COR-L47 (cell line): ENCODE data around the gene IQCM.

ENCODE experiments used
- DNase-seq: peaks from one replicate; lab custom pipeline; 2025; lab: John Stamatoyannopoulos, UW

IQCM gene, protein sequence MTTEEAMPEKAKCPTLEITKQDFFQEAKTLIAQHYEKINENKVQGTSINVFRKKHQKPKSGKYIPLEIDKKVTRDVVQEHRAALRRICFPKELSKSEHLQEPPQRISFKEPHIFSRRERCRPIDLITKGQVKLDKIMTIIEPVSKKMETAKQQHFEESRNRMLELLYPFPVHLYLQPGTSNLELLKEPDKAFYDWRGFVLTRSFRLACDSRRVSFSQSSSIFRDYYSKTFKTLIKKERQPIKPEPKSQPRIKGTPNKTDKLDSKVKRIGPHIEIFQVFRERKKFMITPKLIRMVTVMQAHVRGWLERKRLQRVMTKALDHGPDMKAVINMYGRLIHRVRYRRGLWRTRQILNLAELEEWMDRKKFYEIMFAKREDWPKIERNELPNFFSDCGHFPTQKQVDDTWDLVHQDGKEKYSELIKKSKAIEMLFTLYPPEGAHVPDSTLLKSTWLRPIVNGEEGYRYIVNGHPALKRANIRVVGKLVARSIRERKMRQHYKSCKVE

DNA sequence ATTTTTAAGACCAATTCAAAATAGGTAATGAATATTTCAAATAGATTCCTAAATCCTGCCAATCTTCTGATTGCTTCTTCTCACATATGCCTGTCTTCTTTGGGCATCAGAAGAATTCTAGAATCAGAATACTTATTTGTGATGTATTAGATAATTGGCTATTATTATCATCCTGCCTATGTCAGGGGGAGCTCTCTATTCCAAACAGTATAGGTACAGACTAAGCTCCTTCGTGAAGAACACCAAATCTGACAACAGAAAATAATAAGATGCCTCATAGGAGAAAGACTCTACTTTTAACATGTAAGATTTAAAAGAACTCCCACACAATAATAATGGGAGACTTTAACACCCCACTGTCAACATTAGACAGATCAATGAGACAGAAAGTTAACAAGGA, at the start of gene IQCM:
TSS of gene IQCM (minus strand) at position 101 of the 400 bp plus-strand sequence. CDS start 73,152 bp downstream, outside the sequence.
- no peak for DNase-seq

DNA sequence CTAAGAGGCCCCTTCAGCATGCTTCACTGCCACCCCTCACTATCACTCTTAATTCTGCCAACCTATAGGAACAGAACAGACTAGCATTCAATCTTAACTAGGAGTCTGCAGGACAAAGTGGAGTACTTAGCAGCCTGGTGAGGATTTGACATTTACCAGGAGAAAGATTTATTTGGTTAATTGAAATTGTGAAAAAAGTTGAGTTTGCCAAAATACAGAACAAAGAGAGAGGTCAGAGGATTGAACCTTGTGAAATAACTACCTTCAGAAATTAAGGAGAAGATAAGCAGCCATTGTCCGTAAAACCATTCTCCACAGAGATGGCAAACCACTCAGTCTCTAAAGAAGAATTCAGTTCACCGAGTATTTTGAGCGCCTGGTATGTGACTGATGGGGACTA, 41.8 kb upstream of the IQCM start:
- no peak for DNase-seq

DNA sequence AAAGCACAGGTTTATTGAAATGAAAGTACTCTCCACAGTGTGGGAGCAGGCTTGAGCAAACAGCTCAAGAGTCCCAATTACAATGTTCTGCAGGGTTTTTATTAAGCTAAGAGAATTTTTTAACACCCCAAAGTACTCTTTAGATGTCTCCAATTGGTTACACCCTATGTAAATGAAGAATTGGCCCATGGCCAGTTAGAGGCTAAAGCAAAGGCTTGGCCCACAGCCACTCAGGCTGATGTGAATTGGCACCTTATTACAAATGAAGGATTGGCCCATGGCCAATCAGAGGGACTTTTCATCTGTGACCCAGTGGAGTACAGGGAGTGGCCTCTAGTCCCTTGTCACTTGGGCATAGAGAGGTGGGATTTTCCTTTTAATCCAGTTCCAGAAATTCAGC, 30.1 kb upstream of the IQCM start:
- peak; percentile 97 for DNase-seq

DNA sequence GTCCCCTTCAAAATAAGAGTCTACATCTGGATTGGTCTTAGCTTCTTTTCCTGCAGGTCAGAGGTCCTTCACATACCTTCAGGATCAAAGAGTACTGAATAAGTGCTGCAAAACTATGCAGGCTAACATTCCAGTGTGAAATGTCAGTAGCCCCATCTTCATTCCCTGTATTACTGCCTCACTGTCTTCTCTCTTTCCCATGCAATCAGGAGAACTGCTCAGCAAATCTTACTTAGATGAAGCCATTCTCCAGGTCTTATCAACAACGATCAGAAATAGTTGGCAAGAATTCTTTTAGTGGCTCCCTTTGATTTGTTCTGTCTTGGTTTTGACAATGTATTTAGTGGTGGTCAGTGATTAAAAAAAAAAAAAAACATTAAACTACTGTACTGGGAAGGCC, 26.0 kb upstream of the IQCM start:
- DNase-seq, result no peak

DNA sequence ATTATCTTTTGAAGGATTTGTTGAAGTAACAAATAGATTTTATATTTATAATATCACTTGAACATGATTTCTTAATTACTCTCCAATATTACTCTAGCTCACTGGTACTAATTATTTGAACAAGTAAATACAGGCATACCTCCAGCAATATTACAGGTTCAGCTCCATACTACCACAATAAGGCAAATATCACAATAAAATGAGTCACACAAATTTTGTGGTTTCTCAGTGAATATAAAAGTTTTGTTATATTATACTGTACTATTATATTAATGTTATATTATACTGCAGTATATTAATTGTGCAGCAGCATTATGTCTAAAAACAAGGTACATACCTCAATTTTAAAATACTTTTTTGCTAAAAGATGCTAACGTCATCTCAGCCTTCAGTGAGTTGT, 22.4 kb upstream of the IQCM start:
- no peak for DNase-seq

DNA sequence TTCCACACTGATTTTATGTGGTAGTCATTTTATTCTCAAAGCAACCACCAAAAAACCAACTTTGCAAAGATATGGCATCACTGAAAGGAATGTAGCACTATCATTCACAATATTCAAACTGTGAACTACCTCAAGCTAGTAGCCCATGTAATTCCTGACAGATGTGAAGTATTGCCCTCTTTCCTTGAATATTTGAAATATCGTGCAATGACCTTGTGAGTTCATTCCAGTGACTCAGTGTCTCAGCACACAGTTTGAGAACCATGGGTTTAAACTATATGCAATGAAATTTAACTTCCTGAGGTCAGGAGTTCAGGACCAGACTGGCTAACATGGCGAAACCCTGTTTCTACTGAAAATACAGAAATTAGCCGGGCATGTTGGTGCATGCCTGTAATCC, 20.9 kb upstream of the IQCM start:
- no peak for DNase-seq

DNA sequence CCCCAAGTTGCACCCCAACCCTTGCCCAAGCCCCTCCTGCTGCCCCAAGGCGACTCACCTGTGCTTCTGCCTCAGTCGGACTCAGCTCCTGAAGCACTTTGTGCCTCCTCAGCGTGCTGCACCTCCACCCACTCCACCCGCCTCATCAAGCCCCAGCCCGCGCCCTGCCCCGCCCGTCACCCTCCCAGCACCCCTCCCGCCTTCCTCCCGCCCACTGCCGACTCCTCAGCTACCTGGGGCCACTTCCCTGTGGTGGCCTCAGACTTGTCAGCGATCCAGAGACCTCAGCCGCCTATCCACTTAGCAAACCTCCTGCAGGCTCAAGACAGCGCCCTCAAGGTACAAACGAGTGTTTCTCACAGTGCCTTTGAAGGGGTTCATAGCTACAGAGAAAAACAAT, 19.6 kb upstream of the IQCM start:
- no peak for DNase-seq

DNA sequence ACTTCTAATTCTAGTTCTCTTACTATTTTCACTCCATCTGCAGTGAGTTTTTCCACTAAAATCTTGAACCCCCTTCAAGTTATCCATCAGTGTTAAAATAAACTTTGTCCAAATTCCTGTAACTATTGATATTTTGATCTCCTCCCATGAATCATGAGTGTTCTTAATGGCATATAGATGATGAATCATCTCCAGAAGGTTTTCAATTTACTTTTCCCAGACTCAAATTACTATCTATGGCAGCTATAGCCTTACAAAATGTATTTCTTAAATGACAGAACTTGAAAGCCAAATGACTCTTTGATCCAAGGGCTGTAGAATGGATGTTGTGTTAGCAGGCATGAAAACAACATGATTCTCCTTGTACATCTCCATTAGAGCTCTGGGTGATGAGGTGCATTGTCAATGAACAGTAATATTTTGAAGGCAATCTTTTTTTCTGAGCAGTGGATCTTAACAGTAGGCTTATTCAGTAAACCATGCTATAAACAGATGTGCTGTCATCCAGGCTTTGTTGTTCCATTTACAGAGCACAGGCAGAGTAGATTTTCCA, 16.1 kb upstream of the IQCM start:
- DNase-seq, result no peak

DNA sequence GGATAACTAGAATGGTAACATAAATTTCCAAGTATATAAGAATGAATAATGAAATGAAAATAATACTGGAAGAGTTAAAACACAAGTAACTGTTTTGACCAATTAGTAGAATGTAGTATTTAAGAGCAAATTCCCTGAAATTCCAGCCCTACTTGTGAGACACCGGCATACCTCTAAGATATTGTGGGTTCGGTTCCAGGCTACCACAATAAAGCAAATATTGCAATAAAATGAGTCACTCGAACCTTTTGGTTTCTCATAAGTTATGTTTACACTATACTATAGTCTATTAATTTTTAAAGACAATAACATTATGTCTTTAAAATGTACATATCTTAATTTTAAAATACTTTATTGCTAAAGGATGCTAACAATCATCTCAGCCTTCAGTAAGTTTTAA, 15.2 kb upstream of the IQCM start:
- DNase-seq, result no peak

DNA sequence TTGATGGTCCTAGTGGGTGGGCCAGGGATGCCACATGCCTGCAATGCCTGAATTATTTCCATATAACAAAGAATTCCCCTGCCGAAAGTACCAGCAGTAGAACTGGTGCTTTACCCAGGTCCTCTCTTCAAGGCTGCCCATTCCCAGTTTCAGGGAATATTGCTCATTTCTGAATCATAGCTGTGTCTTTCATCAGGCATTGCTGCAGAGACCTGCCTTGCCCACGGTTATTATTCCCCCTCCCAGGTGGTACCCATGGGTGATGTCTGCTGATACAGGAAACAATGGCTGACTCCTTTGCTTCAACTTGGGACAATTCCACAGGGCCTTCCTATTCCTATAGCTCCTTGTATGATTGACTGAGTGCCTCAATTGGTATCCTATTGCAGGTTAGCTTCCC, 9.7 kb upstream of the IQCM start:
- no peak for DNase-seq

DNA sequence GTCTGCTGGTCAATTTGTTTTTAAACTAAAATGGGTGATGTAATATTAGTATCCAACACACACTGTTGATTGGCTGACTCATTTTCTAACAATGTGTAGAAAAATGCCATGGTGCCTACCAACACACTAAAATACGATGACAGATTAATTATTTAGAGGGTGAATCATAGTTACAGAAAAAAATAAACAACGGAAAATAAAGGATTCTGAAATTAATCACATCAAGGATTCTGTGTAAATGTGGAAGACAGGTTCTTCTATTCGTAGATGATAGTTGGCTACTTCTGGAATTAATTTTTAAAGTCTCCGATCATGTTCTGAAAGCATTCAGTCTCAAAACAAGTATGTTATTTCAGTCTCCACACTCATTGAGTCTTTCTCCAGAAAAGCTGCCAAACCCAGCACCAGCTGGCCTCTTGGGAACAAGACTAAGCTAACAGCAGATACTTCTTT, 8.2 kb upstream of the IQCM start:
- DNase-seq, result no peak

DNA sequence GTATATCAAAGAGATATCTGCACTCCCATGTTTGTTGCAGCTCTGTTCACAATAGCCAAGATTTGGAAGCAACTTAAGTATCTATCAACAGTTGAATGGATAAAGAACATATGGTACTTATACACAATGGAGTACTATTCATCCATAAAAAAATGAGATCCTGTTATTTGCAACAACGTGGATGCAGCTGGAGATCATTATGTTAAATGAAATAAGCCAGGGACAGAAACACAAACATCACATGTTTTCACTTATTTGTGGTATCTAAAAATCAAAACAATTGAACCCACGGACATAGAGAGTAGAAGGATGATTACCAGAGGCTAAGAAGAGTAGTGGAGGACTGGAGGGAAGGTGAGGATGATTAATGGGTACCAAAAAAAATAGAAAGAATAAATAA, 14.2 kb downstream of the IQCM start:
- no peak for DNase-seq

DNA sequence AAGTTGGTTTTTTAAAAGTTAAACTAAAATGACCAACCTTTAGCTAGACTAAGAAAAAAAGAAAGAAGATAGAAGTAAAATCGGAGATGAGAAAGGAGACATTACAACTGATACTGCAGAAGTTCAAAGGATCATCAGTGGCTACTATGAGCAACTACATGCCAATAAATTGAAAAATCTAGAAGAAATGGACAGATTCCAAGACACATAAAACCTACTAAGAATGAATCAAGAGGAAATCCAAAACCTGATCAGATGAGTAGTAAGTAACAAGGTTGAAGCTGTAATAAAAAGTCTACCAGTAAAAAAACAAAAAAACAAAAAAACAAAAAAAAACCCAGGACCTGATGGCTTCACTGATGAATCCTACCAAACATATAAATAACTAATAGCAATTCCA, 16.1 kb downstream of the IQCM start:
- no peak for DNase-seq

DNA sequence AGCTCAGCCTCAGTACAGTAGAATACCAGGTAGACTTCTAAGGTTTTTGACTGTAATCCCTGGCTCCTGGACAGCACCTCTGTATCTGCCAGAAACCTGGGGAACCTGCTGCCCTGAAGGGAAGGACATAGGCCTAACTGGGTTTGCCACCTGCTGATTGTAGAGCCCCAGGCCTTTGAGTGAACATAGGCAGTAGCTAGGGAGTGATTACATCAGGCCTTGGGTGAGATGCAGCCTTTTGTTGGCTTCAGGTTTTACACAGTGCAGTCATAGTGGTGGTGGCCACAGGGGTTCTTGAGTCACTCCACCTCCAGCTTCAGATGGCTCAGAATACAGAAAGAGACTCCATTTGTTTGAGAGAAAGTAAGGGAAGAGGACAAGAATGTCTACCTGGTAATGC, 19.3 kb downstream of the IQCM start:
- no peak for DNase-seq

DNA sequence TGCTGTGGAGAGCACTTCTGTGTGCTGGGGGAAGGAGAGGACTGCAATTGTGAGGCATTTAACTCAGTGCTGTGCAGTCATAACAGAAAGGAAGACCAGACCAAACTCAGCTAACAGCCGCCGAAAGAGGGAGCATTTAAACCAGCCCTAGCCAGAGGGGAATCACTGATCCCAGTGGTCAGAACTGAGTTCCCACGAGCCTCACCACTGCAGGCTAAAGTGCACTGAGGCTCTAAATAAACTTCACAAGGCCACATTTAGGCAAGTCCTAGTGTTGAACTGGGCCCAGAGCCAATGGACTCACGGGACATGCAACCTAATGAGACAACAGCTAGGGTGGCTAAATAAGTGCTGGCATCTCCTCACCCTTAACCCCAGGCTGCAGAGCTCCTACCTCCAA, 20.4 kb downstream of the IQCM start:
- DNase-seq, result no peak

DNA sequence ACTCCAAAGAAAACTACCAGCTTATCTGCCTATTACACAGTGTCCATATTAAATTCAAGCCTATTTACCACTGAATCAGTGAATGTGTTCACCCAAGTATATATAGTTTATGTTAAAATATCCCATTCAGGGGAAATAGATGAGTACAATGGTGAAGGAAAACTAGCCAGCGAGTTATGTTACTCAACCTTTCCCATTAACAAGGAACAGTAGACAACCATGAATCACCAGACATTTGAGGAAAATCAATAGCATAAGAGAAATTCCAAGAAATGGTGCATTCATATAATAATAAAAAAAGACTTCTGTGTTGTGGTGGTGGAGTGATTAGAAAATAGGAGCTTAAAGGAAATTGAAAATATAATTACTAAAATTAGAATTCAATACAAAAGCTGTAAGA, 21.3 kb downstream of the IQCM start:
- DNase-seq, result no peak

DNA sequence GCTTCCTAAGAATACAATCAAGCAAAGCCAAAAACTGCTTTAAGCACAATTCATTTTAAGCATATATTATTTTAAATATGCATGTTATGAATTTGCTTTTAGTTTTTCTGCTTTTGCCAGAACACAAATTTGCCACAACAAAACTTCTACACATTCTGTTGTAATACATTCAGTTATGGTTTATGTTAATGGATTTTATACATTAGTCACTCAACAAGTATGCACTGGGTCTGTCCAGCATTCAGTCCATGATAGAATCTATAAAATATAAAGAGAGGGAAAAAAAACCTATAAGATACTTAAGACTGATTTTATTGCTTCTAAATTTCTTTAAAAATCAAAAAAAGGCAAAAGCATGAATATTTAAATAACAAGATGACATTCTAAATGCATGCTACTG, 22.2 kb downstream of the IQCM start:
- no peak for DNase-seq

DNA sequence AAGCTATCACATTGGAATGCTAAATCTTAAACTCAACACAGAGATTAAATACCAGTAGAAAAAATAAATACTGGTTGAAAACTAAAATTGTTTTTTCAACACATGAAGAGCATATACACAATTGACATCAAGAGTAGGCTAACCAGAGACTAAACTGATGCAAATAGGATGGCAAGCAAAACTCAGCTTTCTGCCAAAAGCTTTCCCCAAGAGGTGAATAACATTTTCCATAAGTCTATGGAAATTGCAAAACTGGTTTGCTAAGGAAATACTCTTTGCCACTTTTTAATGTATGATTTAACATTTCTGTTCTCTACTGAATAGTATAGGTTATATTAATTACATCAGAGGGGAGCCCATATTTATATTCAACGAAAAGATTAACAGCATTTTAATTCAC, 23.8 kb downstream of the IQCM start:
- no peak for DNase-seq

DNA sequence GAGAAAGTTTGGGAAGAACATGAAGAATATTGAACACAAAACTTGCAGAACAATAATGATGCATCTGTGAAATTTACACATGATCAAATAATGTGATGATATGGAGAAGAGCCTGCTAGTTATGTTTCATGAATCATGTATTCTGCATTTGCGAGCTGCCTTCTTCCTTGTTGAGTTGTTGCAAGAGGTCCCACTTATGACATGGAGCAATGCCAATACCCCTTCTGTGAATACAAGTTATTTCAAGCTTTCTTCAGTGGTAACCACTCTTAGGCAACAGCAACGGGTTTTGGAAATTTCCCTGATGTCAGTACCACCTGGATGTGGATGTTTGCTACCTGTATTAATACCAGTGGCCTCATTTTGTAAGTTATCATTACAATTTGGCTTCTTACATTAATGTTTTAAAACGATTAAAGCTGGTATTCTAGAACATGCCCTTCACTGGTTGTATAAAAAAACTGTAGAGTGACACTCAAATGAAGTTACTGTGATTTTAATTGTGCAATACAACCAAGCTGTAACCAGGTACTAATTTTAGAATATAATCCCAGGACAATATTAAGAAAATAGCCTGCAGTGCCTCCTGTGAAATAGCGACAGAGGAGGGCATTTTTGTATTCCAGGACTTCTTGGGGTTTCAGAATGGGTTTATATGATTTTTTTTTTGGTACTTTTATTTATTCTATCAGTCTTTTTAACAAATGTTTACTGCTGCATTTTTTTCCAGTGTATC, 25.3 kb downstream of the IQCM start:
- no peak for DNase-seq

DNA sequence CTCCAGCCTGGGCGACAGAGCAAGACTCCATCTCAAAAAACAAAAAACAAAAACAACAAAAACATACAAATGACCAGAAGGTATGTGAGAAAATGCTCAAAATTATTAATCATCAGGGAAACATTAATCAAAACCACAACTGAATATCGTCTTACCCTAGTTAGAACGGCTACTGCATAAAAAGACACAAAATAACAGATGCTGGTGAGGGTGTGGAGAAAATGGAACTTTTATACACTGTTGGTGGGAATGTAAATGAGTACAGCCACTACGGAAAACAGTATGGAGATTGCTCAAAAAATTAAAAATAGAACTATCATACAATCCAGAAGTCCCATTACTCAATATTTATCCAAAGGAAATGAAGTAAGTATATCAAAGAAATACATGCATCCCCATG, 27.3 kb downstream of the IQCM start:
- DNase-seq, result no peak

DNA sequence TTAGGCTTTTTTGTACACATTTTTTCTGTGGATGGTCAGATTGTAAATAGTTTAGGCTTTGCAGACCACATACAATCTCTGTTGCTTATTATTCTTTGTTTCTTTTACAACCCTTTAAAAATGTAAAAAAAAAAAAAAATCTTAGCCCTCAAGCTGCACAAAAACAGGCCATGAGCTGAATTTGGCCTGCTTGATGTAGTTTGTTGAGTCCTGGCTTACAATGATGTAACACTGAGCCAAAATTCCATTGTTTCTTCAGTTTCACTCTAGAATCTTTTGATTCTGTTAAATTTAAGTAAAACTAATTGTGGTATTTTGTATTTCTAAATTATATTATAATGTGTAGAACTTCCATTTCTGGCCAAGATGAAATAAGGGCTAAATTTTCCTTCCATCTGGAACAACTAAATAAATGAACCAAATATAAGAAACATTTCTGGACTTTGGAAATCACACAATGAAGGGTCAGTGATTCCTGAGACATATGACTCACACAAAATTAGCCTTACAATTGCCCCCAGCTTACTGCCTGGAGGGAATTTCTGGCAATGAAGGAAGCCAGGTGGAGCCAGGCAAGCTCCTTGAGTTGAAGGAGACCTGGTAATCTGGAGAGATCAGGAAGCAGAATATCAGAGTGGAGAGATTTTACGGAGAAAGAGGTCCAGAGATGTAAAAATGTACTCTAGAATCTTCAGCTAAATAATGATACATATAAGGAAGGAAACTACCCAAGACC, 29.8 kb downstream of the IQCM start:
- DNase-seq, result no peak

DNA sequence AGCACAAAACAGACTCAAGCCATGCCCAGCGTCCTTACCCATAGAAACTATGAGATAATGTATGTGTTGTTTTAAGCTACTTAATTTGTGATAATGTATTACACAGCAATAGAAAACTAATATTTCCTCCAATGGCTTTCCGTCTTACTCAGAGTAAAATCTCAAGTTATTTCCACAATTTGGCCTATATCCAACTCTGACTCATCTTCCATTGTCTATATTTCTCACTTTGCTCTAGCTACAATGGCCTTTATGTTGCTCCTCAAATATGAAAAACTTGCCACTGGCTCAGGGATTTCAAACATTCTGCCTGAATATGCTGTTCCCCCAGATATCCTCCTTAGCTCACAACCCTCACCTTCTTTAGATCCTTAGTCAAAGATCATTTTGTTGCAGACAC, 31.6 kb downstream of the IQCM start:
- no peak for DNase-seq
